Uterus (tissue), 4 donors: ENCODE results near the gene CRIM1. TPM values are rescaled to one million over a fixed set of nuclear protein-coding genes. Genes with fewer than 3 reads are reported as not detected.

Source experiments
- DNase-seq, 2 donors: peaks; one replicate each; pipeline ENCODE4 v3.0.0-alpha.2; 2019 to 2020
- H3K27ac ChIP-seq, 2 donors: fragments of 200-600 bp; sonication (generic); 1 replicate in 1 of 2; 2 replicates in 1 of 2; pipeline ENCODE4 v1.5.1; 2016 to 2018
- H3K27me3 ChIP-seq, 2 donors: fragments of 200-600 bp; sonication (generic); one replicate each; pipeline ENCODE4 v1.5.1; 2018 to 2019; ENCODE audit warnings: control low read depth in 1 of 2
- H3K36me3 ChIP-seq, 2 donors: fragments of 200-600 bp; sonication (generic); one replicate each; pipeline ENCODE4 v1.5.1; 2019; ENCODE audit warnings: control low read depth in 1 of 2
- H3K4me1 ChIP-seq, 2 donors: fragments of 200-600 bp; sonication (generic); one replicate each; pipeline ENCODE4 v1.5.1; 2018 to 2019; ENCODE audit warnings: control low read depth in 1 of 2
- H3K4me3 ChIP-seq, 2 donors: fragments of 200-600 bp; sonication (generic); 1 replicate in 1 of 2; 2 replicates in 1 of 2; pipeline ENCODE4 v1.5.1; 2018 to 2019; ENCODE audit warnings: mild to moderate bottlenecking in 1 of 2
- H3K9me3 ChIP-seq, 2 donors: fragments of 200-600 bp; sonication (generic); one replicate each; pipeline ENCODE4 v1.5.1; 2019; ENCODE audit warnings: control low read depth in 1 of 2
- CTCF ChIP-seq, 4 experiments: fragments of 200-600 bp in 2 of 4; fragments of 450-650 bp in 2 of 4; sonication (generic) in 2 of 4; IDR thresholded peaks; one replicate each; pipeline ENCODE4 v1.5.1; 2016 to 2019; ENCODE audit warnings: antibody characterized with exemption in 4 of 4, mild to moderate bottlenecking in 2 of 4, moderate library complexity in 1 of 4
- POLR2A ChIP-seq, 2 donors: fragments of 450-650 bp; IDR thresholded peaks; one replicate each; pipeline ENCODE4 v1.6.1; 2016; ENCODE audit warnings: antibody characterized with exemption in 2 of 2, mild to moderate bottlenecking in 1 of 2, moderate library complexity in 1 of 2
- intact Hi-C: fragments of 100-400 bp; cut with DNase I; formaldehyde crosslinking; loops from one replicate; pipeline ENCODE4 v1.15.1; 2023; ENCODE audit warnings: low total_unique reads
- total RNA-seq, 4 donors: library from RNA; depleted of rRNA in 3 of 4; stranded (reverse); fragments of >200 nt in 3 of 4; gene quantifications; one replicate each; pipeline versions ENCODE4 v1.1.0 to v1.2.4, GENCODE V29; 2014 to 2023
- donor health status: DM: yes; HTN: yes; CAD: no.

The CRIM1 gene
- total RNA-seq, 4 donors from 2014 or later, result 51.2 to 168 (median 66.6) TPM

DNA sequence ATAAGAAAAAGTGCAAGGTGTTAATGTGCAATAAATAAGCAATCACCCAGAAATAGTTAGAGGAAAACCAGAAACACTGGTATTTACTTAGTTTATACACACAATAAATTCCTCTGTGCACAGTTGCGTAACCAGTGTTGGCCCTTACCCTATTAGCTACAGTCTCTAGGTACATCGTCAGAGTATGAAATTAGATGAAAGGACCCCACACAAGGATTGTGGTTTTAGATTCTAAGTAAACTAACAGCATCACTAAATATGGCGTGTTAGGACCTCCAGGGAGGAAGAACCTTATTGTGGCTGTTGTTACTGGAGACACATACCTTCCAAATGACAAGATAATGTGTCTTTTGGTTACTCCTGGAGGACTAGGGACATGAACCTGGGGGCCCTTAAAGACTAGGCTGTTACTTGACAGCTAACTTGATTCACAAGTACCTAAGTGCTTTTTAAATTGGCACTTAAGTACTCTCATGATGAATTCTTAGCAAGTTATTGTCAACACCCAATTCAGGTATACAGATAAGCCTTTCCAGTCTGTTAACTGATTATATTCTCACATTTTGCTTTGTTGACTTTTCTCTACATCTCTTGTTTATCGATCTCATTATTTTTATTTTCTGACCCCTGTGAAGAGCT is 127.1 kb downstream of the CRIM1 start:
- H3K4me3 ChIP-seq, result no peak overlapping the region
- H3K36me3 ChIP-seq, result no peaks in the 10 kb centered on the region
- intact Hi-C loops, result no loop called here
- peaks cover 12% of the 10 kb centered on the region in 2 donors for H3K4me1 ChIP-seq
- TF ChIP-seq POLR2A (IDR thresholded peaks at IDR 0.05) (no peak), CTCF (IDR thresholded peaks at IDR 0.05) (no peak)
- no peak for DNase-seq
- H3K9me3 ChIP-seq, result no peaks in the 10 kb centered on the region
- H3K27ac ChIP-seq, result no peak overlapping the region
- no peaks in the 10 kb centered on the region for H3K27me3 ChIP-seq

DNA sequence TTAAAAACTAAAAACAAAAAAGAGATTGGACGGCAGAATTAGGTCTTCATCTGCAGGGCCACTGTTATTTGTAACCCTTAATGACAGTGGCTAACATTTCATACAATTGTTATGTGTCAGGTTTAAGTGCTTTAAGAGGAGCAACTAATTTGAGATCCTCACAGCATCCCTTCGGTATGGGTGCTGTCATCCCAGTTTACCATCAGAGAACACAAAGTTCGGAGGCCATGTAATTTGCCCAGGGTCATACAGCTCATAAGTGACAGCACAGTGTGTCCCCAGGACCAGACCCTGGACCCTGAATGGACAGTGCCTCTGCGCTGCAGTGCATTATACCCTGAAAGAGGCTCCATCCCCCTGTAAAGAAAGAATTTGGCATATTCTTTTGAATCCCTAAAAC is 127.7 kb downstream of the CRIM1 start:
- H3K27ac ChIP-seq, result no peak overlapping the region
- H3K27me3 ChIP-seq, result no peaks in the 10 kb centered on the region
- no peak for DNase-seq
- no peaks in the 10 kb centered on the region for H3K9me3 ChIP-seq
- no peak overlapping the region for H3K4me3 ChIP-seq
- TF ChIP-seq POLR2A (IDR thresholded peaks at IDR 0.05), result no peak
- TF ChIP-seq CTCF (IDR thresholded peaks at IDR 0.05), result no peak
- no peaks in the 10 kb centered on the region for H3K36me3 ChIP-seq
- peaks cover 12% of the 10 kb centered on the region in 2 donors for H3K4me1 ChIP-seq
- intact Hi-C loops, result no loop called here

DNA sequence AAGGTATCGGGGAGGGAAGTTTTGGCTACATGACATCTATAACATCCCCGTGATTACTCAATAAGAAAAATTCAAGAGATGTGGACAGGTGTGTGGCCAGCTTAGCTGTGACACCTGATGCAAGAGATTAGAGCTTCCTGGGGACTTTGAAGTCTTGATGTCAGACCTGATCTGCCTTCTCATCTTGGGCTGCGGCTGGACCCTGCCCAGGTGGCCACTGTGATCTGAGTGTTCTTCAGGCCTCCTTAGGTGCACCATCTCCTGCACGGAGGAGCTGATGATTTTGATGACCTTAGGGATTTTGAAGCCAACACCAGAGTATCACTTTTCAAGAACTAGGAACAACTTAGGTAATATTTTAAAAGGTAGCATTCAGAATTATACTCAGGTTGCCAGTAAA is 128.9 kb downstream of the CRIM1 start:
- Histone ChIP-seq H3K4me1 (peaks cover 7 to 12% of the 10 kb centered on the region in 2 donors), H3K9me3 (no peaks in the 10 kb centered on the region), H3K36me3 (no peaks in the 10 kb centered on the region), H3K27ac (peak overlapping the region; percentile 53 to 66), H3K27me3 (no peaks in the 10 kb centered on the region), H3K4me3 (no peak overlapping the region)
- intact Hi-C loops, result no loop called here
- no peak for TF ChIP-seq POLR2A (IDR thresholded peaks at IDR 0.05)
- no peak for TF ChIP-seq CTCF (IDR thresholded peaks at IDR 0.05)
- DNase-seq, result no peak

- TF ChIP-seq CTCF (IDR thresholded peaks at IDR 0.05) (no peak), POLR2A (IDR thresholded peaks at IDR 0.05) (no peak)
- peaks cover 7 to 12% of the 10 kb centered on the region in 2 donors for H3K4me1 ChIP-seq
- H3K9me3 ChIP-seq, result no peaks in the 10 kb centered on the region
- intact Hi-C loops, result no loop called here
- H3K27ac ChIP-seq, result peak overlapping the region; percentile 53 to 66
- H3K4me3 ChIP-seq, result no peak overlapping the region
- DNase-seq, result no peak
- H3K27me3 ChIP-seq, result no peaks in the 10 kb centered on the region
- no peaks in the 10 kb centered on the region for H3K36me3 ChIP-seq
Measured at GRCh38 chr2:36485521-36485920, 129.9 kb downstream of the CRIM1 start.

GRCh38 chr2:36486521-36487044 is 131.0 kb downstream of the CRIM1 start:
- TF ChIP-seq CTCF (IDR thresholded peaks at IDR 0.05), result no peak
- TF ChIP-seq POLR2A (IDR thresholded peaks at IDR 0.05), result no peak
- Histone ChIP-seq H3K9me3 (no peaks in the 10 kb centered on the region), H3K27me3 (no peaks in the 10 kb centered on the region), H3K36me3 (no peaks in the 10 kb centered on the region), H3K27ac (peak overlapping the region; percentile 53 to 66), H3K4me3 (no peak overlapping the region), H3K4me1 (peaks cover 7 to 12% of the 10 kb centered on the region in 2 donors)
- intact Hi-C loops, result no loop called here
- no peak for DNase-seq
